Keratinocyte (primary cell): ENCODE measurements around the gene ATAD1.

Source experiments
- EZH2 ChIP-seq: IDR thresholded peaks from one replicate; pipeline ENCODE4 v1.6.1; 2012; ENCODE audit warnings: inconsistent platforms, mild to moderate bottlenecking, low read length, moderate library complexity
- TF ChIP-seq, protein P1 (sequence below), 3 experiments: IDR thresholded peaks in 1 of 3; conservative IDR thresholded peaks in 1 of 3; optimal IDR thresholded peaks in 1 of 3; 2 replicates in 2 of 3; 3 replicates in 1 of 3; pipeline versions ENCODE3 to v1.5.1; 2011; ENCODE audit warnings: low read length in 3 of 3, mild to moderate bottlenecking in 3 of 3, moderate library complexity in 2 of 3, control low read depth in 1 of 3, inconsistent platforms in 1 of 3; ENCODE audit not compliant: insufficient read depth in 2 of 3; ENCODE audit errors: extremely low read depth in 1 of 3

DNA sequence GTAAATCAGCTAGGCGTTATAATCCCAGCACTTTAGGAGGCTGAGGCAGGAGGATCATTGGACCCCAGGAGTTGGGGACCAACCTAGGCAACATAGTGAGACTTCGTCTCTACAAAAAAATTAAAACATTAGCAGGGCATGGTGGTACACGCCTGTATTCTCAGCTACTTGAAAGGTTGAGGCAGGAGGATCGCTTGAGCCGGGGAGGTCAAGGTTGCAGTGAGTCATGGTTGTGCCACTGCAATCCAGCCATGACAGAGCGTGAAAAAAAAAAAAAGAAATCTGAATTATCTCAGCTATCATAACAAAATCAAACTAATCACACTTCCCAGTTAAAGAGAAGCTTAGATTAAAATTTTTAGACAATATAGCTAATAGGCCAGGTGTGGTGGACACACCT is 35.3 kb downstream of the ATAD1 start:
- TF ChIP-seq, protein P1, sequence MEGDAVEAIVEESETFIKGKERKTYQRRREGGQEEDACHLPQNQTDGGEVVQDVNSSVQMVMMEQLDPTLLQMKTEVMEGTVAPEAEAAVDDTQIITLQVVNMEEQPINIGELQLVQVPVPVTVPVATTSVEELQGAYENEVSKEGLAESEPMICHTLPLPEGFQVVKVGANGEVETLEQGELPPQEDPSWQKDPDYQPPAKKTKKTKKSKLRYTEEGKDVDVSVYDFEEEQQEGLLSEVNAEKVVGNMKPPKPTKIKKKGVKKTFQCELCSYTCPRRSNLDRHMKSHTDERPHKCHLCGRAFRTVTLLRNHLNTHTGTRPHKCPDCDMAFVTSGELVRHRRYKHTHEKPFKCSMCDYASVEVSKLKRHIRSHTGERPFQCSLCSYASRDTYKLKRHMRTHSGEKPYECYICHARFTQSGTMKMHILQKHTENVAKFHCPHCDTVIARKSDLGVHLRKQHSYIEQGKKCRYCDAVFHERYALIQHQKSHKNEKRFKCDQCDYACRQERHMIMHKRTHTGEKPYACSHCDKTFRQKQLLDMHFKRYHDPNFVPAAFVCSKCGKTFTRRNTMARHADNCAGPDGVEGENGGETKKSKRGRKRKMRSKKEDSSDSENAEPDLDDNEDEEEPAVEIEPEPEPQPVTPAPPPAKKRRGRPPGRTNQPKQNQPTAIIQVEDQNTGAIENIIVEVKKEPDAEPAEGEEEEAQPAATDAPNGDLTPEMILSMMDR (optimal IDR thresholded peaks at IDR 0.05 in 1 of 3, IDR thresholded peaks at IDR 0.05 in 1 of 3, conservative IDR thresholded peaks at IDR 0.05 in 1 of 3; ENCODE audit: extremely low read depth in 1 of 3, insufficient read depth in 2 of 3, low read length in 3 of 3) = no peak
- TF ChIP-seq EZH2 = no peak
